Activated naive CD8-positive, alpha-beta T cell treated with anti-CD3 and anti-CD28 coated beads for 36 hours (primary cell): ENCODE results near the gene TTC28. TPM values are rescaled to one million over a fixed set of nuclear protein-coding genes. Genes with fewer than 3 reads are reported as not detected.
"Not testable (repeated sequence)": the region's sequence is repeated elsewhere in the genome, so short reads cannot be mapped to it uniquely, and the experiment has no call there.

Experiments used
- DNase-seq: peaks from one replicate; pipeline ENCODE4 v3.0.0; 2021
- H3K27ac Mint-ChIP-seq: one replicate; pipeline ENCODE4 v1.8.0; 2022; ENCODE audit warnings: mild to moderate bottlenecking, moderate library complexity, mixed read lengths
- H3K27me3 Mint-ChIP-seq: one replicate; pipeline ENCODE4 v1.8.0; 2022; ENCODE audit warnings: mild to moderate bottlenecking, mixed read lengths
- H3K36me3 Mint-ChIP-seq: one replicate; pipeline ENCODE4 v1.8.0; 2021; ENCODE audit warnings: mild to moderate bottlenecking, mixed read lengths
- H3K4me1 Mint-ChIP-seq: one replicate; pipeline ENCODE4 v1.8.0; 2021; ENCODE audit warnings: mixed read lengths
- H3K4me3 Mint-ChIP-seq: one replicate; pipeline ENCODE4 v1.8.0; 2022; ENCODE audit warnings: mild to moderate bottlenecking, moderate library complexity, mixed read lengths
- H3K9me3 Mint-ChIP-seq: one replicate; pipeline ENCODE4 v1.8.0; 2022; ENCODE audit warnings: mixed read lengths
- total RNA-seq, 2 experiments: library from RNA; stranded (reverse); gene quantifications; one replicate each; pipeline ENCODE4 v1.2.3, GENCODE V29; 2021

The TTC28 gene
- total RNA-seq, 2 experiments from 2014 or later, result 1.0 to 1.9 TPM

DNA sequence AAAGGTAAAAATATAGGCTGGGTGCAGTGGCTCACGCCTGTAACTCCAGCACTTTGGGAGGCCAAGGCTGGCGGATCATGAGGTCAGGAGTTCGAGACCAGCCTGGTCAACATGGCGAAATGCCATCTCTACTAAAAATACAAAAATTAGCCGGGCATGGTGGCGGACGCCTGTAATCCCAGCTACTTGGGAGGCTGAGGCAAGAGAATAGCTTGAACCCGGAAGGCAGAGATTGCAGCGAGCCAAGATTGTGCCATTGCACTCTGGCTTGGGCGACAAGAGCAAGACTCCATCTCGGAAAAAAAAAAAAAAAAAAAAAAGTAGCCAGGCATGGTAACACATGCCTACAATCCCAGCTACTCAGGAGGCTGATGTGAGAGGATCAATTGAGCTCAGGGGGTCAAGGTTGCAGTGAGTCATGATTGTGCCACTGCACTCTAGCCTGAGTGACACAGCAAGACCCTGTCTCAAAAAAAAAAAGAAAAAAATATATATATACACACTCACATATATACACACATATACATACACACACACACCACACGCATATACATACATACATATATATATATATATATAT is 112.6 kb downstream of the TTC28 start:
- H3K27ac Mint-ChIP-seq, H3K36me3 Mint-ChIP-seq, H3K4me1 Mint-ChIP-seq, H3K9me3 Mint-ChIP-seq, DNase-seq, H3K4me3 Mint-ChIP-seq: not testable (repeated sequence)
- H3K27me3 Mint-ChIP-seq, result peaks cover 28% of the 10 kb centered on the region

DNA sequence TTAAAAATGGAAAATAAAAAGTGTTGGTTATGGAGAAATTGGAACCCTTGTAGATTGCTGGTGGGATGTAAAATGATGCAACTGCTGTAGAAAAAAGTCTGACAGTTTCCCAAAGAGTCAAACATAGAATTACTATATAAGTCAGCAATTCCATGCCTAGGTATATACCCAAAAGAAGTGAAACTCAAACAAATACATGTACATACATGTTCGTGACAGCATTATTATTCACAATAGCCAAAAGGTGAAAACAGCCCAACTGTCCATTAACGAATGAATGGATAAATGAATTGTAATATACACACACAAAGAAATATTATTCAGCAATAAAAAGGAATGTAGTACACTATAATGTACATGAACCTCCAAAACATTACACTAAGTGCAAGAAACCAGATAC is 116.0 kb downstream of the TTC28 start:
- Mint-ChIP-seq H3K4me1 (no peaks in the 10 kb centered on the region), H3K27me3 (peaks cover 32% of the 10 kb centered on the region), H3K36me3 (no peaks in the 10 kb centered on the region), H3K27ac (no peak overlapping the region), H3K9me3 (no peaks in the 10 kb centered on the region), H3K4me3 (no peak overlapping the region)
- DNase-seq, result no peak

DNA sequence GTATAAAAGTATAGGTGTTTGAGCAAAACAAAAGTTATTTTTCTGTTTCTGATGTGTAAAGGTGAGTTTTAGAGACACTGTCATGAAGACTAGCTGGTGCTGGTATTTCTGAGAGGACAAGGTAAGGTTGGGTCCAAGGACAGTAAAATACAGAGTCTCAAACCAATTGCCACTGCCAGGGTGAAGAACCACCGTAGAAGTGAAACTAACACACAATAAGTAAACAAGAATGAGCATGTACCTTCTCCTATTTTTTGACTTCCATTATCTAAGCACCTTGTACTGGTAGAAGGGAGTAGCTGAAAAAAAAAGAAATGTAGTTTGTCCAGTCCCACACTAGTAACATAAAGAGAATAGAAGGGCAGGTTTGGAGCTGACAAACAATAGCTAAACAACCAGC is 117.3 kb downstream of the TTC28 start:
- no peak overlapping the region for H3K27ac Mint-ChIP-seq
- peaks cover 35% of the 10 kb centered on the region for H3K27me3 Mint-ChIP-seq
- no peak overlapping the region for H3K4me3 Mint-ChIP-seq

DNA sequence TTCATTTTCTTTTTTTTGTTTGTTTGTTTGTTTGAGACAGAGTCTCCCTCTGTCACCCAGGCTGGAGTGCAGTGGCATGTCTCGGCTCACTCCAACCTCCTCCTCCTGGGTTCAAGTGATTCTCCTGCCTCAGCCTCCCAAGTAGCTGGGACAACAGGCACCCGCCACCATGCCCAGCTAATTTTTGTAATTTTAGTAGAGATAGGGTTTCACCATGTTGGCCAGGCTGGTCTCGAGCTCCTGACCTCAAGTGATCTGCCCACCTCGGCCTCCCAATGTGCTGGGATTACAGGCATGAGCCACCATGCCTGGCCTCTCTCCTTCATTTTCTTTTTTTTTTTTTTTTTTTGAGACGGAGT is 118.9 kb downstream of the TTC28 start:
- H3K4me1 Mint-ChIP-seq, H3K9me3 Mint-ChIP-seq, DNase-seq, H3K4me3 Mint-ChIP-seq, H3K27ac Mint-ChIP-seq, H3K36me3 Mint-ChIP-seq: not testable (repeated sequence)
- H3K27me3 Mint-ChIP-seq, result peaks cover 29% of the 10 kb centered on the region

More for the DNA sequence above, 117.3 kb downstream of the TTC28 start:
- H3K36me3 Mint-ChIP-seq, result no peaks in the 10 kb centered on the region
- no peak for DNase-seq
- H3K9me3 Mint-ChIP-seq, result no peaks in the 10 kb centered on the region
- no peaks in the 10 kb centered on the region for H3K4me1 Mint-ChIP-seq

DNA sequence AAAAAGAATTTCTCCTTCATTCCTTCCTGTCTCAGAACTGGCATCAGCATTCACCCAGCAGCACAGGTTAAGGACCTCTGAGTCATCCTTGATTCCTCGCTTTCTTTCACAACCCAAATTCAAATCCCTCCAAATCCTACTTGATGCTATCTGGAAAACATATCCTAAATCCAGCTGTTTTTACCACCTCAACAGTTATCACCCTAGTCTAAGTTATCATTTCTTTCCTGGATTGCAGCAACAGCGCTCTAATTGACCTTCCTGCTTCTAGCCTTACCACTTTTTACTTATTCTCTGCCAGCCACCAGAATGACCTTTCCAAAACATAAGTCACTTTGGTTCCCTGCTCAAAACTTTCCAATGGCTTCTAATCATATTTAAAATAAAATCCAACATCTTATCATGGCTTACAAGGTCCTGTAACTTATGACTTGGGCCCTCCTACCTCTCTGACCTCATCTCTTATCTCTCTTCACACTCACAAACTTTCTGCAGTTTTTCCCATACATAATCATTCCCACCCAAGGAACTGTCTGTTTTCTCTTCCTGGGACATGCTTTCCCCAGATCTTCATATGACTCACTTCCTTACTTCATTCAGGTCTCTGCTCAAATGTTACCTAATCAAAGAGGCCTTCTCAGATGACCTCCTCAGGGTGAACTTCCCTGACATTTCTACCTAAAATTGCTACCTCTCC is 119.4 kb downstream of the TTC28 start:
- Mint-ChIP-seq H3K27me3 (peaks cover 30% of the 10 kb centered on the region), H3K36me3 (no peaks in the 10 kb centered on the region), H3K9me3 (no peaks in the 10 kb centered on the region), H3K4me1 (no peaks in the 10 kb centered on the region), H3K4me3 (no peak overlapping the region), H3K27ac (no peak overlapping the region)
- no peak for DNase-seq

DNA sequence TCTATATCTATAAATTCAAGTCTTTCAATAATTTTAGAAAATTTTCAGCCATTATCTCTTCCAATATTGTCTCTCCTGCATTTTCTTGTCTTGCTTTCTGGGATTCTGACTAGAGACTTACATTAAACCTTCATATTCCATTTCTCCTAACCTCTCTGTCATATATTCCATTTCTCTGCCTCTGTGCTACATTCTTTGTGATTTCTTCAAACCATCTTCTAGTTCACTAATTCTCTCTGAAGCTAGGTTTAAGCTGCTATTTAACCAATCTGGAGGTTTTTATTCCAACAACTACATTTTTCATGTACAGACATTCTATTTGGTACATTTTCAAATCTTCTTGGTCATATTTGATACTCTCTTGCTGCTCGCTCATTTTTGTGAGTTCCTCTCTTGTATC is 122.5 kb downstream of the TTC28 start:
- H3K4me3 Mint-ChIP-seq, result no peak overlapping the region
- no peaks in the 10 kb centered on the region for H3K36me3 Mint-ChIP-seq
- no peak for DNase-seq

DNA sequence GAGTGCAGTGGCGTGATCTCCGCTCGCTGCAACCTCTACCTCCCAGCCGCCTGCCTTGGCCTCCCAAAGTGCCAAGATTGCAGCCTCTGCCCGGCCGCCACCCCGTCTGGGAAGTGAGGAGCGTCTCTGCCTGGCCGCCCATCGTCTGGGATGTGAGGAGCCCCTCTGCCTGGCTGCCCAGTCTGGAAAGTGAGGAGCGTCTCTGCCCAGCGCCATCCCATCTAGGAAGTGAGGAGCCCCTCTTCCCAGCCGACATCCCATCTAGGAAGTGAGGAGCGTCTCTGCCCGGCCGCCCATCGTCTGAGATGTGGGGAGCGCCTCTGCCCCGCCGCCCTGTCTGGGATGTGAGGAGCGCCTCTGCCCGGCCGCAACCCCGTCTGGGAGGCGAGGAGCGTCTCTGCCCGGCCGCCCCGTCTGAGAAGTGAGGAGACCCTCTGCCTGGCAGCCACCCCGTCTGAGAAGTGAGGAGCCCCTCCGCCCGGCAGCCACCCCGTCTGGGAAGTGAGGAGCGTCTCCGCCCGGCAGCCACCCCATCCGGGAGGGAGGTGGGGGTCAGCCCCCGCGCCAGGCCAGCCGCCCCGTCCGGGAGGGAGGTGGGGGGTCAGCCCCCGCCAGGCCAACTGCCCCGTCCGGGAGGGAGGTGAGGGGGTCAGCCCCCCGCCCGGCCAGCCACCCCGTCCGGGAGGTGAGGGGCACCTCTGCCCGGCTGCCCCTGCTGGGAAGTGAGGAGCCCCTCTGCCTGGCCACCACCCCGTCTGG is 126.4 kb downstream of the TTC28 start:
- H3K9me3 Mint-ChIP-seq, H3K27ac Mint-ChIP-seq, H3K36me3 Mint-ChIP-seq, H3K4me1 Mint-ChIP-seq, DNase-seq, H3K4me3 Mint-ChIP-seq: not testable (repeated sequence)
- peaks cover 20% of the 10 kb centered on the region for H3K27me3 Mint-ChIP-seq

More for the DNA sequence above, 122.5 kb downstream of the TTC28 start:
- no peaks in the 10 kb centered on the region for H3K4me1 Mint-ChIP-seq
- no peaks in the 10 kb centered on the region for H3K9me3 Mint-ChIP-seq
- H3K27ac Mint-ChIP-seq, result no peak overlapping the region
- H3K27me3 Mint-ChIP-seq, result peaks cover 23% of the 10 kb centered on the region

DNA sequence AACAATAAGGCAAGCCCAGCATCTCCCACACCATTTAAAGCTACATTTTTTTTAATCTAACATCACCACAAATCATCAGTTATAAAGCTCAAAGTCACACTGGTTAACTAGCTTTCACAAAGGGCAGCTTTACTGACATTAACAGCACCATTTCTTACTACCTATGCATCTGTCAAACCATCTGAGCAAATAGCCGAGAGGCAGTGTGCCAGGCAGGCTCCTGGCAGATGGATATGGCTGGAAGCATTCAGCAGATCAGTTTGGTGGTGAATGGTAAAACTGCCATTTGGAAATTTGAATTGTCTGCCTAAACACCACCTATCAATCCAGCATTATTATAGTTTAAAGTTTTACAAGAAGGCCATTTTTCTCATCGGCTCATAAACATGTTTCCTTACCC is 131.2 kb downstream of the TTC28 start:
- Mint-ChIP-seq H3K27ac (no peak overlapping the region), H3K36me3 (no peaks in the 10 kb centered on the region), H3K4me3 (no peak overlapping the region), H3K27me3 (peaks cover 3% of the 10 kb centered on the region), H3K4me1 (no peaks in the 10 kb centered on the region), H3K9me3 (no peaks in the 10 kb centered on the region)
- DNase-seq, result no peak

DNA sequence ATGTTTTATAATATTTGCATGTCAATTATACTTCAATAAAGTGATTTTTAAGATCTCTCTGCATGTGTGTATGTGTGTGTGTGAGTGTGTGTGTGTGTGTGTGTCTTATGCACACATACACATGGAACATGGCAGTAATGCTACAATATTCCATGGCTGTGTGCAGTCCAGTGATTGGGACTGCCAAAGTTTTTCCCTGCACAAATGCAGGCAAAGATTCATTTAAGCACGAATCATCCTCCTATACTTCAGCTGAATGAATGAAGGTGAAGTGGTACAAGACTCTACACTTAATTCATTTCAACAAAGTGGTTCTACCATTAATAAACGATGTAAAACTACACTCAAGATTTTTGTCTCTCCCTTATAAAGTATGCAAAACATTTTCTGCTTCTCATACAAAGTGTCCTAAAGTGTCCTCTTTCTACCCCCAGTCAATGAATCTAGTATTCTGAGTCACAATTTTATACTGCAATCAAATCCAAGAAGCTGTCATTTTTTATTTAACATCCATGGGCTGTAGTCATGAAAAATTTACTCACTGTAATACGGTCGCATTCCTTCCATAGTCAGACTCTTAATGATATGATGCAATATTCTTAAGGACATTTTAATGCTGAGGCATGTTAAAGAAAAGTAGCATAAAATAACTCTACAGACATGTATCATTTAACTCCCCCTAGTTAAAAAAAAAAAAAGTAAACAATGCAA is 132.4 kb downstream of the TTC28 start:
- peaks cover 3% of the 10 kb centered on the region for H3K27me3 Mint-ChIP-seq
- peaks cover 2% of the 10 kb centered on the region for H3K9me3 Mint-ChIP-seq
- no peak overlapping the region for H3K4me3 Mint-ChIP-seq
- H3K4me1 Mint-ChIP-seq, result no peaks in the 10 kb centered on the region
- no peaks in the 10 kb centered on the region for H3K36me3 Mint-ChIP-seq
- no peak overlapping the region for H3K27ac Mint-ChIP-seq
- no peak for DNase-seq

DNA sequence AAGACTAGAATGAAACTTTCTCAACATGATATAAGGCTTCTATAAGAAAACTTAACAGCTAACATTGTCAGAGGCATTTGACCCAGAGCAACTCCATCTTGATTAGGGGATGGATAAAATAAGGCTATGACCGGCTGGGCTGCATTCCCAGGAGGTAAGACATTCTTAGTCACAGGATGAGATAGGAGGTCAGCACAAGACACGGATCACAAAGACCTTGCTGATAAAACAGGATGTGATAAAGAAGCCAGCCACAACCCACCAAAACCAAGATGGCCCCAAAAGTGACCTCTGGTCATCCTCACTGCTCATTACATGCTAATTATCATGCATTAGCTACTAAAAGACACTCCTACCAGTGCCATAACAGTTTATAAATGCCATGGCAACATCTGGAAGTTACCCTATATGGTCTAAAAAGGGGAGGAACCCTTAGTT is 135.2 kb downstream of the TTC28 start:
- no peaks in the 10 kb centered on the region for H3K4me1 Mint-ChIP-seq
- H3K27me3 Mint-ChIP-seq, result no peaks in the 10 kb centered on the region
- peaks cover 4% of the 10 kb centered on the region for H3K9me3 Mint-ChIP-seq
- no peak overlapping the region for H3K27ac Mint-ChIP-seq
- no peaks in the 10 kb centered on the region for H3K36me3 Mint-ChIP-seq
- DNase-seq, result no peak
- H3K4me3 Mint-ChIP-seq, result no peak overlapping the region

DNA sequence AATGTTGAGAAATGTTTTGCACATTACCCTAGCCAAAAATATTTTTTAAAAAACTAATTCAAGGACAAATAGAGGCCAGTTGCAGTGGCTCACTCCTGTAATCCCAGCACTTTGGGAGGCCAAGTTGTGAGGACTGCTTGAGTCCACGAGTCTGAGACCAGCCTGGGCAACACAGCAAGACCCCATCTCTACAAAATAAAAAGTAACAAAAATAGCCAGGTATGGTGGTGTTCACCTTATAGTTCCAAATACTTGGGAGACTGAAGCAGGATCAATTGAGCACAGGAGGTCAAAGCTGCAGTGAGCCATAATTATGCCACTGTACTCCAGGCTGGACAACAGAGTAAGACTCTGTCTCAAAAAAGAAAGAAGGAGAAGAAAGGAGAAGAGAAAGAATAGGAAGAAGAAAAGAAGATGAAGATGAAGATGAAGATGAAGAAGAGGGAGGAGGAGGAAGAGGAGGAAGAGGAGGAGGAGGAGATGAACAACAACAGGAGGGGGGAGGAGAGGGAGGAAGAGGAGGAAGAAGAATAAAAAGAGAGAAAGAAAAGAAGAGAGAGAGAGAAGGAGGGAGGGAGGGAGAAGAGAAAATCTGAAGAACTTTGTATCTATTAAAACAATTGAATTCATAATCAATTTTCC is 136.5 kb downstream of the TTC28 start:
- Mint-ChIP-seq H3K27me3 (no peaks in the 10 kb centered on the region), H3K9me3 (peaks cover 4% of the 10 kb centered on the region), H3K27ac (no peak overlapping the region), H3K36me3 (no peaks in the 10 kb centered on the region), H3K4me1 (no peaks in the 10 kb centered on the region), H3K4me3 (no peak overlapping the region)
- DNase-seq, result no peak

DNA sequence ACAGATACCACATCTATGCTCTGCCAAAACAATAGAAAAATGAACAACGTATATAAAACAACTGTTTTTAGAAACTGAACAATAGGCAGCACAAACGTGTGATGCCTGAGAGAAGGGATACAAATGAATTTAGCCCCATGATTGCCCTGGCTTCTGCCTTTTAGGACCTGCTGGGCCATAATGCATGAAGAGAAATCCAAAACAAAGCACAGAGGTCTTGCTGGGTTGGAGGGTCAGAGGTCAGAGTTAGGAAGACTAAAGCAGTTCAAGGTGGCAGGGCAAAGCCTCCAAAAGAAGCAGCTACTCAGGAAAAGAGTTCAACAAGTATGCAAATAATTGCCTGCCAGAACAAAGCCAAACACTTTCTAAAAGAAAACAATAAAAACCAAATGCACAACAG is 138.5 kb downstream of the TTC28 start:
- Mint-ChIP-seq H3K4me3 (no peak overlapping the region), H3K9me3 (peaks cover 4% of the 10 kb centered on the region), H3K4me1 (no peaks in the 10 kb centered on the region), H3K36me3 (no peaks in the 10 kb centered on the region), H3K27ac (no peak overlapping the region), H3K27me3 (no peaks in the 10 kb centered on the region)
- DNase-seq, result no peak

DNA sequence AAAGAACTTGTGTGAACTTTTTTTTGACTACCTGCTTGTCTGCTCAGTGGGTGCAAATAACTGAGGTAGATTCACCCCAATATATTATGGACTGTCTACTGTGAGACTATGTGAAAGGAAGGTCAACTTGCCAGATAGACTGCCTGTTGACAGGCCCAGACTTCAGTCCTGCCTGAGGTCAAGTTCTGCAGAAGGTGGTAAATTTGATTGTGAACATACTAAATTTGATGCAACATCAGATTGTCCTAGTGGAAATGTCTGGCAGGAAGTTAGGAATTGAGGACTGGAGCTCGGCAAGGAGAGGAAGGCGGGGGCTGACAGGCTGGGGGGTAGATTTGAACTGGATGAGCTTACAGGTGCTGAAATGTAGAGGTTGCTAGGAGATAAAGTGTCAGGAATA is 140.7 kb downstream of the TTC28 start:
- H3K27me3 Mint-ChIP-seq, result no peaks in the 10 kb centered on the region
- DNase-seq, result no peak
- H3K36me3 Mint-ChIP-seq, result no peaks in the 10 kb centered on the region

DNA sequence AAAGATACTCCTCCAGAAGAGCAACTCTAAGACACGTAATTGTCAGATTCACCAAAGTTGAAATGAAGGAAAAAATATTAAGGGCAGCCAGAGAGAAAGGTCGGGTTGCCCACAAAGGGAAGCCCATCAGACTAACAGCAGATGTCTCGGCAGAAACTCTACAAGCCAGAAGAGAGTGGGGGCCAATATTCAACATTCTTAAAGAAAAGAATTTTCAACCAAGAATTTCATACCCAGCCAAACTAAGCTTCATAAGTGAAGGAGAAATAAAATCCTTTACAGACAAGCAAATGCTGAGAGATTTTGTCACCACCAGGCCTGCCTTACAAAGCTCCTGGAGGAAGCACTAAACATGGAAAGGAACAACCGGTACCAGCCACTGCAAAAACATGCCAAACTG is 149.1 kb downstream of the TTC28 start:
- H3K27ac Mint-ChIP-seq, H3K36me3 Mint-ChIP-seq, DNase-seq, H3K4me1 Mint-ChIP-seq, H3K4me3 Mint-ChIP-seq: not testable (repeated sequence)
- H3K27me3 Mint-ChIP-seq, result peaks cover 11% of the 10 kb centered on the region
- peaks cover 14% of the 10 kb centered on the region for H3K9me3 Mint-ChIP-seq

More for the DNA sequence above, 140.7 kb downstream of the TTC28 start:
- no peak overlapping the region for H3K4me3 Mint-ChIP-seq
- H3K4me1 Mint-ChIP-seq, result no peaks in the 10 kb centered on the region
- H3K27ac Mint-ChIP-seq, result no peak overlapping the region
- H3K9me3 Mint-ChIP-seq, result peaks cover 4% of the 10 kb centered on the region

DNA sequence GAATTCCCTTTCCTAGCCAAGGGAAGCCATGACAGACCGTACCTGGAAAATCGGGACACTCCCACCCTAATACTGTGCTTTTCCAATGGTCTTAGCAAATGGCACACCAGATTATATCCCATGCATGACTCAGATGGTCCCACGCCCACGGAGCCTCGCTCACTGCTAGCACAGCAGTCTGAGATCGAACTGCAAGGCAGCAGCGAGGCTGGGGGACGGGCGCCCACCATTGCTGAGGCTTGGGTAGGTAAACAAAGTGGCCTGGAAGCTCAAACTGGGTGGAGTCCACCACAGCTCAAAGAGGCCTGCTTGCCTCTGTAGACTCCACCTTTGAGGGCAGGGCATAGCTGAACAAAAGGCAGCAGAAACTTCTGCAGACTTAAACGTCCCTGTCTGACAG is 150.5 kb downstream of the TTC28 start:
- H3K27ac Mint-ChIP-seq, H3K36me3 Mint-ChIP-seq, H3K4me3 Mint-ChIP-seq, H3K4me1 Mint-ChIP-seq, DNase-seq: not testable (repeated sequence)
- peaks cover 11% of the 10 kb centered on the region for H3K27me3 Mint-ChIP-seq
- H3K9me3 Mint-ChIP-seq, result peaks cover 14% of the 10 kb centered on the region
